H1 (cell line): ENCODE measurements around the gene PRKN.

Experiments used
- JUND ChIP-seq: IDR thresholded peaks from 2 replicates; pipeline ENCODE4 v1.6.1; 2011; ENCODE audit warnings: mild to moderate bottlenecking, improper control_type of control experiment, low read length
- TF ChIP-seq, protein P1 (sequence below): IDR thresholded peaks from 2 replicates; pipeline ENCODE4 v1.6.1; 2012; ENCODE audit warnings: inconsistent platforms

DNA sequence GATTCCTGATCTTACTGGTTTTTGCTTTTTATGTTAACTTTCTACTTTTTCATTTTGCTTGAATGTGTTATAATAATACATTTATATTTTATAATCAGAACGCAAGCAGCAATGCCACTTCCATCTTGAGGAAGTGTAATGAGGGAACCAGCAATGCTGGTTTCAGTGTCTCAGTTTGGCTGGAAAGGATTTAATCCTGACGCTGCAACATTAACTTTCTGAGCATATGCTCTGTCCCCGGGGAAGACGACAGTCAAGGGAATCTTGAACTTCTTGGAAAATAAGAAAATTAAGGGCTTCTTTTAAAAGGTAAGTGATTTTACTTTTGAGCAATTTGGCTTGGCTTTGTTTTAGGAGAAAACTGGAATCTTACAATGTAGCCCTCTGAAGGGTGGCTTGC is 1248.2 kb downstream of the PRKN start:
- TF ChIP-seq JUND, result no peak
- TF ChIP-seq, protein P1, sequence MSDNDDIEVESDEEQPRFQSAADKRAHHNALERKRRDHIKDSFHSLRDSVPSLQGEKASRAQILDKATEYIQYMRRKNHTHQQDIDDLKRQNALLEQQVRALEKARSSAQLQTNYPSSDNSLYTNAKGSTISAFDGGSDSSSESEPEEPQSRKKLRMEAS, result no peak
